Mononuclear cell (primary cell): ENCODE data around the gene MCTP1. TPM values are rescaled to one million over a fixed set of nuclear protein-coding genes. Genes with fewer than 3 reads are reported as not detected.

Source experiments
- H3K27me3 ChIP-seq: 2 replicates; pipeline ENCODE4 v1.6.0; 2011; ENCODE audit warnings: low read length, control low read depth; ENCODE audit not compliant: insufficient read depth
- H3K4me1 ChIP-seq: 2 replicates; pipeline ENCODE4 v1.5.1; 2011; ENCODE audit warnings: mild to moderate bottlenecking, low read length, control low read depth; ENCODE audit not compliant: insufficient read depth
- H3K4me3 ChIP-seq: 2 replicates; pipeline ENCODE4 v1.5.1; 2011; ENCODE audit warnings: mild to moderate bottlenecking, low read length, moderate library complexity
- H3K9me3 ChIP-seq: 2 replicates; pipeline ENCODE4 v1.5.1; 2011; ENCODE audit warnings: low read depth, mild to moderate bottlenecking, control low read depth, low read length
- total RNA-seq: library from RNA; depleted of rRNA; stranded (reverse); fragments of >200 nt; gene quantifications from one replicate; pipeline ENCODE4 v1.2.3, GENCODE V29; 2012

The MCTP1 gene
- total RNA-seq, 1 donor: 33.6 TPM

DNA sequence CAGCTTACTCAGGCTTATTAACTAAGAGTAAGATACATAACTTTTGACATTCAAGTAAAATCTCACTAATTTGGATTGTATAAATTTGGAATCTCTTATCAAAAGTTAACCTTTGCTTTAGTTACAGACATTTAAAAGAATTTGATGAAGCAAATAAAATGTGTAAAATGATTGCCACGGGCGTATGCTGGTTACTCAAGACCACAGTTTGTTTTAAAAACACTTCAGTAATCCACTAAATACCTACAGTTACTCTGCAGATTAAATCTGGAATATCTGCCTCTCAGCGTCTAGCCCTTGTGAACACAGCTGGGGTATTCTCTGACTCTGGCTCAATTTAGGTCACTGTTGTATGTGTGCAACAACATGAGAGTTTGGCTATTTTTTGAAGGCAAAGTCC lies 143.8 kb downstream of the MCTP1 start:
- Histone ChIP-seq H3K4me3 (no peak overlapping the region), H3K27me3 (no peaks in the 10 kb centered on the region), H3K9me3 (no peaks in the 10 kb centered on the region), H3K4me1 (no peaks in the 10 kb centered on the region)

DNA sequence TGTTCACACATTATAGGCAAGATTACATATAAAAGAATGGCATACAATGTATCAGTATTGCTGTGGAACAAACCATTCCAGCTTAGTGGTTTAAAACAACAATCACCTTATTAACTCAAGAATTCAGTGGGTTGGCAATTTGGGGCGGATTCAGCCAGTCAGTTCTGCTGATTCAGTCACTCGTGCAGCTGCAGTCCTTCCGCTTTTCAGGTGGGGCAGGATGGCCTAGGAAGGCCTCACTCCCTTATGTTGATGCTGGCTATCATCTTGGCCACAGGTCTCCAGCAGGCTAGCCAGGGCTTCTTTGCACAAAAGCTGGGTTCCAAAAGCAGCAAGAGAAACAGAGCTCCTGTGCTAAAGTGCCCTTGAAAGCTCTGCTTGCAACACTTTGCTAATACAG lies 150.6 kb downstream of the MCTP1 start:
- Histone ChIP-seq H3K27me3 (no peaks in the 10 kb centered on the region), H3K4me1 (no peaks in the 10 kb centered on the region), H3K4me3 (no peak overlapping the region), H3K9me3 (no peaks in the 10 kb centered on the region)

DNA sequence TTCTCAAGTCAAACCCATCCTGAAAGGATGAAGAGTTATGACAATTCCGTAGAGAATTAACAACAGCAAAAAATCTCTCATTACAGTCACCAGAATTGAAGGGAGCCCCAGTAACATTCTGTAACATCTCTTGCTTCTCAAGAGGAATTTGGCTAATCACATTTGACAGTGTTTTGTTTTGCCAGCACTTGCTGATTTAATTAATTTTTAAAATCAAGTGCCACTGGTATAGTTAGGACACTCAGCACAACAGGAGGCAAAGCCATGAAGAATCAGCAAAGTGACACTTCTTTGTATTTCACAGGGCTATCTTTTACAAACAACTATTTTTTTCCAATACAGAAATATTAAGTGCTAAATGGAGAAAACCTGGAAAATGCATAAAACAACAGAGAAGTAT lies 152.8 kb downstream of the MCTP1 start:
- no peak overlapping the region for H3K4me3 ChIP-seq
- no peaks in the 10 kb centered on the region for H3K9me3 ChIP-seq
- H3K27me3 ChIP-seq: no peaks in the 10 kb centered on the region
- no peaks in the 10 kb centered on the region for H3K4me1 ChIP-seq

DNA sequence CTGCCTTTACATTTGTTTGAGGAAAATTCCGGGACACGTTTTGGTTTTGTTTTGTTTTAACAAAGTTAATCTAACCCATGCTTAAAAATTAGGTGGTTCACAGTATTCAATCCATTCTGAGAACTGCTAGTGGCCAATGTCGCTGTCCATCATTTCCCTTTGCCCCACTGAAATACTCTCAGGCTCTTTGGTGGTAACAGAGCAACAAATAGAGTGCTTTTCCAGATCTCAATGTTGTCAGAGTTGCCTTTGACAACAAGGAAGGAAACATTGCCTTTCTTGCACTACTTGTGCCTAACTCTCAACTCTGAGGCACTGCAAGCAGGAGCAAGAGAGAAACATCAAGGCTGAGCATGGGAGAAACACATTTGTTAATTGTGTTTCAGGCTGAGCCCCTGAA lies 154.0 kb downstream of the MCTP1 start:
- Histone ChIP-seq H3K4me3 (no peak overlapping the region), H3K9me3 (no peaks in the 10 kb centered on the region), H3K4me1 (no peaks in the 10 kb centered on the region), H3K27me3 (no peaks in the 10 kb centered on the region)

DNA sequence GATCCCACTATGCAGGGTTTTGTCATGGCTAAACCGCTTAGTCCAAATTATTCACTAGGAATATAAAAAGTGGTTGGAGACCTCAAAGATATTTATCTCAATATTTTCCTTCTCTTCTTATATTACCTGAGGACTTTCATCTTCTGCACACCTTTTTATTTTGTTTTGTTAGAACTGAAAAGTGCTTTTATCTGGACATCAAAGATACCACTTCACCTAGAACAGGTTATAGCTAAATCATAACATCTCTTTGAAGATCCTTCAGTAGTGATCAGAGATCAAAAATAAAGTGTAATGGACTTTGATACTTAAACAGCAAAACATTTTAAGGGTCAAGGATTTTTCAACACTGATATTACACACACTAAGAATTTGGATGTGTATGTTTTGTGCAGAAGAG lies 160.2 kb downstream of the MCTP1 start:
- Histone ChIP-seq H3K4me3 (no peak overlapping the region), H3K27me3 (no peaks in the 10 kb centered on the region), H3K9me3 (no peaks in the 10 kb centered on the region), H3K4me1 (no peaks in the 10 kb centered on the region)

DNA sequence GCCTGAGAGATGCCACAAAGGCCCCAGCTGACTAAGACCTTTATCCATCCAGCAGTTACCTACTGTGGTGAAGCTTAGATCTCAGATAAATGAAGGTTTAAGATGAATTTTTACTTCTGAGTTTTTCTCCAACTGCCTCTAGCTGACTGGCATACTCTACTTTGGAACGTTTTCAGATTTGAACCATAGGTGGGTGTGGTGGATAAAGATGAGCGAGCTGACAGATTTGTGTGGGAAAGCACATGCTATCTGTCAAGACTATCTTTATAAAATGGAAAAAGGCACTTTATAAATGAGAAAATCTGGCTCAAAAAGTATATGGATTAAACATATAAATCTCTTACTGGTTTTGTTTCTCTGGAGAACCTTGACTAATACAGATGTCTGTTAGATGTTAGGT lies 160.8 kb downstream of the MCTP1 start:
- H3K27me3 ChIP-seq: no peaks in the 10 kb centered on the region
- no peaks in the 10 kb centered on the region for H3K4me1 ChIP-seq
- H3K4me3 ChIP-seq: no peak overlapping the region
- H3K9me3 ChIP-seq: no peaks in the 10 kb centered on the region

DNA sequence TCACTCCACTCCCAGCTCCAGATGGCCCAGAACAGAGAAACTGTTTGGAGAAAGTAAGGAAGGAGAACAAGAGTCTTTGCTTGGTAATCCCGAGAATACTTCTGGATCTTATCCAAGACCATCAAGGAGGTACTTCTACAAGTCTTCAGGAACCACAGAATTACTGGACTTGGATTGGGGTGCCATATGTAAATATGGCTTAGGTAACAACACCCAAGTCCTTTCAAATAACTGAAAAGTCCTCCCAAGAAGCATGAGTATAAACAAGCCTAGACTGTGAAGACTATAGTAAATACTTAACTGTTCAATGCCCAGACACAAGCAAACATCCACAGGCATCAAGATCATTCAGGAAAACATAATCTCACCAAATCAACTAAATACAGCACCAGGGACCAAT lies 170.0 kb downstream of the MCTP1 start:
- no peaks in the 10 kb centered on the region for H3K27me3 ChIP-seq
- no peak overlapping the region for H3K4me3 ChIP-seq
- no peaks in the 10 kb centered on the region for H3K9me3 ChIP-seq
- H3K4me1 ChIP-seq: no peaks in the 10 kb centered on the region

DNA sequence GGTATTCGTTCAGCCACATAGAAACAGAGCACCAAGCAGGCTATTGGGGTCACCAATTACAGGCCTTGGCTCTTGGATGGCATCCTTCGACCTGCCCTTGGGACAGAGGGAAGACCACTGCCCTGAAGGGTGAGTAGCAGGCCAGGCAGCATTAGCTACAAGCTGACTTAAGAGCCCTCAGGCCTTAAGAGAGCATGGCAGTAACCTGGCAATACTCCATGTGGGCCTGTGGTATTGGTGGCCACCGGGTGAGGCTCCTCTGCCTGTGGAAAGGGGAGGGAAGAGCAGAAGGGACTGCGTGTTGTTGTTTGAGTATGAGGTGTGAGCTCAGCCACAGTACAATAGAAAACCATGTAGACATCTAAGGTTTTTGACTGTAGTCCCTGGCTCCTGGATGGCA lies 170.6 kb downstream of the MCTP1 start:
- Histone ChIP-seq H3K4me3 (no peak overlapping the region), H3K27me3 (no peaks in the 10 kb centered on the region), H3K4me1 (no peaks in the 10 kb centered on the region), H3K9me3 (no peaks in the 10 kb centered on the region)

DNA sequence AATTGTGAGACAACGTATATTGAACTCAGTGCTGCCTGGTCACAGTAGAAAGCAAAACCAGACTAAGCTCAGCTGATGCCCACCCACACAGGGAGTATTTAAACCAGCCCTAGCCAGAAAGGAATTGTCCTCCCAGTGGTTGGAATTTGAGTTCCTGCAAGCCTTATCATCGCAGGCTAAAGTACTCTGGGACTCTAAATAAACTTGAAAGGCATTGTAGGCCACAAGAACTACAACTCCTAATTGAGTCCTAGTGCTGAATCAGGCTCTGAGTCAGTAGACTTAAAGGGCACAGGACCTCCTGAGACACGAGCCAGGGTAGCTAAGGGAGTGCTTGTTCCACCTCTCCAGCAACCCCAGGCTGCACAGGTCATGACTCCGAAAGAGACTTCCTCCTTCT lies 171.4 kb downstream of the MCTP1 start:
- Histone ChIP-seq H3K4me1 (no peaks in the 10 kb centered on the region), H3K4me3 (no peak overlapping the region), H3K27me3 (no peaks in the 10 kb centered on the region), H3K9me3 (no peaks in the 10 kb centered on the region)

DNA sequence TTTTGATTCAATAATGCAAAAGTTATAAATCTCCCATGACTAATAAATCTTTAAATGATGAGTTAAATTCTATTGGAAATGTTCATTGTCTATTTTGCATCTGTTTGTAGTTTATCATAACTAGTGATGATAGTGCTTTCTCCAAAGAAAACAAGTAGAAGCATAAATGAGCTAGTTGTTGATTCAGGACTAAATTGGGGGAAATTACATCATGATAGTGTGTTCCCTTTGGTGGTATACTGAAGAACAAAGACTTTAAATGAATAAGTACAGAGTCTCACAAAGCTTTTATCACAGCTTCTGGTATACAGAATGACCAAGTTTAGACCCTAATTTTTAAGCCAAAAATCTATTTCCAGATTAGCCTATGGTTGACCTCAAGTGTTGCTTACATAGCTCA lies 173.8 kb downstream of the MCTP1 start:
- H3K9me3 ChIP-seq: no peaks in the 10 kb centered on the region
- no peak overlapping the region for H3K4me3 ChIP-seq
- no peaks in the 10 kb centered on the region for H3K4me1 ChIP-seq
- no peaks in the 10 kb centered on the region for H3K27me3 ChIP-seq

DNA sequence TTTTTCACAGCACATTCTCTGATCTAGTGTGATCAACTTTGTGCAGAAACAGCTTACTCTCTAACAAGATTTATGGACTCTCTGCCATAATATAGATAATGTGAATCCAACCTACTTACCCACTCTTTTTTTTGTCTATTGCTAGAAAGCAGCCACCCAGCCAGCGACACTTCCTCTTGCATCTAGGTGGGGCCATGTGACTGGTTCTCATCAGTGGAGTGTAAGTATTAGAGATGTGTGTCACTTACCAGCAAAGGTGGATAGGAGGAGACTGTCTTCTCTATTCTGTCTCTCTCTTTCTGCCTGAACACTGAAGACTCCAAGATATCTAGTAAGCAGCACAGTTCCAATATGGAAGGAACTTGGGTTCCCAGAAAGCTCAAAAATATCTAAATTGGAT lies 174.8 kb downstream of the MCTP1 start:
- Histone ChIP-seq H3K4me3 (no peak overlapping the region), H3K4me1 (no peaks in the 10 kb centered on the region), H3K9me3 (no peaks in the 10 kb centered on the region), H3K27me3 (no peaks in the 10 kb centered on the region)

DNA sequence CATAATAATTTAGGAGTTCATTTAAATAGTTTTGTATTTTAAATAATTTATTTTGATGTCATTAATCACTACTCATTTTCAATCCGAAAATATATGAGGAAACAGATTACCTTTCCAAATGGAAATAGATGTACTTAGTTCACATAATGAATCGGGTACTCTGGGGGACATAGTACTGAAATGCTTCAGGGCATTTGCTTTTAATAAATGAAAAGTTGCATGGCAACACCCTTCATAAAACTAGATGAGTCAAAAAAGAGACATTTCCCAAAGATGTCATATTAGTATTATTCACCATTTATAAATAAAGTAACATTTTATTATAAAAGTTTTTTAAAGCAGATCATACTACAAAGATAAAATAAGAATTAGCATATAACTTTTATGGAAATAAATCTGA lies 177.8 kb downstream of the MCTP1 start:
- Histone ChIP-seq H3K4me3 (no peak overlapping the region), H3K27me3 (no peaks in the 10 kb centered on the region), H3K9me3 (no peaks in the 10 kb centered on the region), H3K4me1 (no peaks in the 10 kb centered on the region)

DNA sequence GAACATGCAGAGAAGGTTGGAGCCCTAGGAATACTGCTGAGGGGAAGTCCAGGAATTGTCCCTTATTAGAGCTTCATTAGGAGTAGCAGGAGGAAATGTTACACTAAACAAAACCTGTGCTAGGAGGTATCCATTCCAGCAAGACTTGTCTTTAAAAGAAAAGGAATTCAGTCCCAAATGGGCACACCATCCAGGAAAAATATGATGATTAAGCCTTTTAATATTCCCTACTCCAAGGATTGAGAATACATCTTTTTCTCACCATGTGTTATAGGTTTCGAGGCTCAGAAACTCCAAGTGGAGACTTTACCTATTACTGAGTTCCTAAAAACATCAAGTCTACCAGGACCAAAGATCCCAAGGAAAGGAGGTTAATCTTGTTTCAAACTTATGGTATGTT lies 179.3 kb downstream of the MCTP1 start:
- Histone ChIP-seq H3K27me3 (no peaks in the 10 kb centered on the region), H3K9me3 (no peaks in the 10 kb centered on the region), H3K4me3 (no peak overlapping the region), H3K4me1 (no peaks in the 10 kb centered on the region)

DNA sequence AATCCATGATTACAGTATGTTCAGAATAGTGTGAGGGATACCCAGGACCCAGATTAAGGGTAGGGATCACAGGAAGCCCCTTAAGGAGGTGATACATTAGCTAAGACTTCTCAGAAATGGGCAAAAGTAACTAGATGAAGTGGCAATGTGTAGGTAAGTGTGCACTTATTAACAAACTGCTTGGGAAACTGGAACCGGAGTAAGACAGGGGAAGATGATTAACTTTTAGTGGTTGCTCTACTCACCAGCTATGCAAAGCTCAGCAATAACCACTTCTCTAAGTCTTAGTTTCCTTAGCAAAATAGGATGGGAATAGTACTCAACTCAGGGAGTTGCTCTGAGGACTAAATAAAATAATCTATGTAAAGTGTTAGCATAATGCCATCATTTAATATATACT lies 182.2 kb downstream of the MCTP1 start:
- no peaks in the 10 kb centered on the region for H3K27me3 ChIP-seq
- H3K4me1 ChIP-seq: no peaks in the 10 kb centered on the region
- no peaks in the 10 kb centered on the region for H3K9me3 ChIP-seq
- no peak overlapping the region for H3K4me3 ChIP-seq

DNA sequence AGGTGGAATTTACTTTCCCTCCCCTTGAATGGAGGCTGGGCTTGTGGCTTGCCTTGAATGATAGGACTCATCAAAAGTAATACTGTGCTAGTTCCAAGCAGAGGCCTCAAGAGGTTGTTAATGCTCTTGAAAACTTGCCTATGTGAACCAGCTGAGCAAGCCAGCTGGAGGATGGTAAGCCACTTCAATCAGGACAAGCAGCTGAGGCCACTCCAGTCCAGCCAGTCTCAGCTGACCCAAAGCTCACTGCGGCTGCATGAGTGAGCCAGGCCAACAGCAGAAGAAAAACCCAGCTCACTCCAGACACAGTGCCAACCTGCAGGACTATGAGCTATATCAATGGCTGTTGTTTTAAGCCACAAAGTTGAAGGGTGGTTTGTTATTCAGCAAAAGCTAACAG lies 182.8 kb downstream of the MCTP1 start:
- H3K4me3 ChIP-seq: no peak overlapping the region
- no peaks in the 10 kb centered on the region for H3K27me3 ChIP-seq
- no peaks in the 10 kb centered on the region for H3K4me1 ChIP-seq
- no peaks in the 10 kb centered on the region for H3K9me3 ChIP-seq

DNA sequence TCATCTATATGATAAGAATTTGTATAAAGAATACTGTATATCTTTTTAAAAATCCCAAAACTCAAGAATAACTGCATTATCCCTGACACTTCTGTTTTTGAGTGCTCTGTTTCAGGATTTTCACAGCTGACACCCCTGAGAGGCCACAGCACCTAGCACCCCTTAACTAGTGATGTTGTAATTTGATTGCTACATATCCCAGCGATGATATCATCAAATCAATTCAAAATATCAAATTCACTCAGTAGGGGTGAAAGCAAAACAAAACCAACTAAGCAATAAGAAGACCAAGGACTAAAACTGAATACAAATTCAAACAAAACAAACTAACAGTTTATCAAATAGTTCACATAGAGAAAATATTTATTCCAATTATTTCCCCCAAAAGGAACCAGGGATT lies 184.3 kb downstream of the MCTP1 start:
- Histone ChIP-seq H3K4me3 (no peak overlapping the region), H3K9me3 (no peaks in the 10 kb centered on the region), H3K4me1 (no peaks in the 10 kb centered on the region), H3K27me3 (no peaks in the 10 kb centered on the region)

DNA sequence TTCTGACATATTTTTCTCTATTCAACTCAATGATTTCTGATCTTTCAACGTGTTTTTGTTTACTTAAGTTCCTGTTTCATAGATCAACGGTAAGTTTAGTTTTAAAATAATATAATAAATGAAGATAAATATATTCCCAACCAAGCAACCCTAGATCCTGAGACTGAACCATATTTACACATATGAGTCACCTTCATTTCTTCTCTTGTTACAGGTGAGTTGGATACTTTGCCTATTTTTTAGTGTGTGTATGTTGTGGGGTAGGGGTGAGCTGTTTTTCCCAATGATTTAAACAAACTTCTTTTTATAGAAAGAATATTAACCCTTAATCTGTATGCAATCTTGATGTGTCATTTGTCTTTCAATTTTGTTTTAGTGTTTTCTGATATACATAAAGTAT lies 186.9 kb downstream of the MCTP1 start:
- no peaks in the 10 kb centered on the region for H3K9me3 ChIP-seq
- H3K4me1 ChIP-seq: no peaks in the 10 kb centered on the region
- H3K4me3 ChIP-seq: no peak overlapping the region
- no peaks in the 10 kb centered on the region for H3K27me3 ChIP-seq
